GM15510 (cell line): ENCODE results near the gene MED12L.

Experiments
- POLR2A ChIP-seq: IDR thresholded peaks from 3 replicates; pipeline ENCODE4 v1.6.1; 2011; ENCODE audit warnings: borderline replicate concordance; ENCODE audit not compliant: insufficient read length; ENCODE audit errors: extremely low read depth

MED12L gene

DNA sequence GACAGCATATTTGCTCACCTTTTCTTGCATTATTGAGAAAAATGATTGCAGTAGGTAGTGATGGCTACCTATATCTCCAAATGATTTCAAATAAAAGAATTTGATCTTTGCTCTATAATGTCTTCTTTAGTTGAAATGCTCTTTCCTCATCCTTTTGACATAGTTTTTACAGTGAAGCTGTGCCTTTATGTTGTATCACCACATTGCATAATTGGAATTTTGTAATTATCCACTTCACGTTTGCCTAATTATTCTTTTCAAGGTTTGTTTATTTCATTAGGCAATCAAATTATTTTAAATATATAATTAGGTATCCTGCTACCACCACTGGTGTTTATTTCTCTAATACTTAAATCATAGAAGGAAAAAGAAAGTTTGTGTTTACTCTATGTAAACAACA, 265.2 kb downstream of the MED12L start:
- TF ChIP-seq POLR2A = no peak

DNA sequence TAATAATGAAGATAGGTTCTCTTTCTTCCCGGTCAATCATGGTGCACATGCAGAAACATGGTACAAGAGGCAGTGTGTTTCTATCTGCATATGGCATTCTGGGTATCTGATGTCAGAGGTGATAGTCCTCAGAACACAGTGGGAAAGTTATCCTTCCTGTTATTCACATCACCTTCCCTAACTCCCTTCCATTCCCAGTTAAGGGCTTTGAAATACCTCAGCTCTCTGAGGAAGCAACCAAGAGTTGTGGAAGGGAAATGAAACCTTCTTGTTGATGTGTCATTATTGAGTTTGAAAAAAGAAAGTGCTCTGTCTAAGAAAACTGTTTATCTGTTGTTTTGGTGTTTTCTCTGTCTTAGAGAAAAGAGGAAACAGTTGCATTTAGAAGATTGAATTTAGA, 265.8 kb downstream of the MED12L start:
- no peak for TF ChIP-seq POLR2A

DNA sequence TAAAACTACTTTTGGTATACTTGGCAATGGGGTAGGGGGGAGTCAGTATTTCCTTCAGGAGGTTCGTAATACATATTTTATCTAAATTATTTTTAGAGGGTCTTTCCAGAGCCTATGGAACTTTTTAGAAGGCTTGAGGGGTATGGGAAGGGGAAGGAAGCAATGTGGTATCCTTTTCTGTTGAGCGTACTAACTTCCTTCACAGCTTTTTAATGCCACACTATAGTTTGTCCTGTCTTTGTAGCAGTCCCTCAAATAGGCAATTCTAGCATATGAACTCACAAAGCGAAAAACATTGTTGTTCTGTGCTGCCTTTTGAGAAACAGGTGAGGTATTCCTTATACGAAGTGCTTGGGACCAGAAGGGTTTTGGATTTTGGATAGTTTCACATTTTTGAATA, 266.2 kb downstream of the MED12L start:
- TF ChIP-seq POLR2A = no peak

DNA sequence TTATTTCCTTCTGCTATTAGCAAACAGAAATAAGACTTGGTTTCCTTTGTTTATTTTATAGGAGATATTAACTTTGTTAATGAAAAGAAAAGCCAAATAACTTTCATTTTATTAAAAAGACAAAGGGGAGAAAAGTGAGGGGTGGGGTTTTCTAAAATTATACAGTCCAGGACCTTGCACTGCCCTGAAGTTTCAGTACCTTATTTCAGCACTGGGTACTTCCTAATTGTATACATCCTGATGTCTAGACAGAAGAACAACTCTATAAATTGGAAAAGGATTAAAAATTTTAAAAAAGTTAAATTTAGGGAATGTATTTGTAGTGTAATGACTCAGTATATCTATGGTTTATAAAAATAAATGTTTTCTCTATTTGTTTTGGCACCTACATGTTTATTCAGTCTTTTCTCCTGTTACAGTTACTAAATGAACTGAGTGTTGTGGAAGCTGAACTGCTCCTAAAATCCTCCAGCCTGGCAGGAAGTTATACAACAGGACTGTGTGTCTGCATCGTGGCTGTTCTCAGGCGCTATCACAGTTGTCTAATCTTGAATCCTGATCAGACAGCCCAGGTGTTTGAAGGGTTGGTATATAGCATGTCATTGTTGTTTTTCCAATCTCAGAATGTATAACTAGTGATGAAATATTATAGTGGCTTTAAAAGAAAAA, 271.5 kb downstream of the MED12L start:
- TF ChIP-seq POLR2A = no peak

DNA sequence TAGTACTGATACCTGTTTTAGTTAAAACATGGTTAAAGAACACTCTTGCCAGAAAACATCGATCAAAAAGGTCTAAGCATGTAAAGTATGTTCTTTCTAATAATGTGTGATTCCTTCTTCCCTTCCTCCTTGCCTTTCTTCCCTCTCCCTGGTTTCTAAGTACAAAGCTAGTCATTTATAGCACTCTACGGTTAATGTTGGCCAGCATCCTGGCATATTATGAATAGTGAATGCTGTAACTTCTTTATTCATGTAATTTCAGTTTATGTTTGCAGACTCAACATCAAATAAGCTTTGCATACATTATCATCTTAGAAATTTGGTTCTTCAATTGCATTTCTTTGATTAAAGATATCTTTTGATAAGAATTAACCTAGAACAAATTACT, 272.0 kb downstream of the MED12L start:
- no peak for TF ChIP-seq POLR2A

DNA sequence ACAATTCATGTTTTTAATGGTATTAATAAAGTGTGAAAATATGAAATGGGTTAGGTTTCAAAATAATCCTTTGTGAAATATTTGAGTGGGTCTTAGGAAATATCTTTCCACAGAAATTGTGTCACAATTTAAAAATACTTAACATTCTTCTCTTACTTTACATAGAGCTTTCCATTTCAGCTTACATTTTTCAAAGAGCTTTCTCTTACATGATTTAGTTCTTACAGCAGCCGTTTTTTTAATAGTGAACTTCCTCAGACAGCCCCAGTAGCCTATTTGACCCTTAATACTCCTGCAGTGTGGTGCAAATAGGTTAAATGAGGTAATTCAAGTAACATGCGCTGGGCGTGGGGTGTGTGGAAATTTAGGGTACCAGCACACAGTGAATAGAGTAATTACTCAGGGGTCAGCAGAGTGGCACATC, 277.3 kb downstream of the MED12L start:
- no peak for TF ChIP-seq POLR2A

DNA sequence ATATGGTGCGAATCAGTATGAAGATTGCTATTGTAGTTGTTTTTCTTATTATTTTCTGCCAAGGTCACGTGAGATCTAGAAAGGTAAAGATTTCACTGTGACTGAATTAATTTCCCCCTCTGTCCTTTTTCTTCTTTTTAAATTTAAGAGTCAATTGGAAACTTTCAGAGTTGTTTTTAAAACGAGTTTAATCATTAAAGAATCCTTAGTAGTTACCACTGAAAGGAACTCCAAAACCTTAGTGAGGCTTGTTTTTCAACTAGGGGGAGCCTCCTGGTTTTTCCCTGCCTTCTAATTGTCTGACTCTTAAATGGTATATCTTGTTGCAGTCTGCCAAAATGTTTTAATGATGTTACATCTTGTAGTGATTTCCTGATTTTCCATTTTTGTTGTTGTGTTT, 281.5 kb downstream of the MED12L start:
- no peak for TF ChIP-seq POLR2A

DNA sequence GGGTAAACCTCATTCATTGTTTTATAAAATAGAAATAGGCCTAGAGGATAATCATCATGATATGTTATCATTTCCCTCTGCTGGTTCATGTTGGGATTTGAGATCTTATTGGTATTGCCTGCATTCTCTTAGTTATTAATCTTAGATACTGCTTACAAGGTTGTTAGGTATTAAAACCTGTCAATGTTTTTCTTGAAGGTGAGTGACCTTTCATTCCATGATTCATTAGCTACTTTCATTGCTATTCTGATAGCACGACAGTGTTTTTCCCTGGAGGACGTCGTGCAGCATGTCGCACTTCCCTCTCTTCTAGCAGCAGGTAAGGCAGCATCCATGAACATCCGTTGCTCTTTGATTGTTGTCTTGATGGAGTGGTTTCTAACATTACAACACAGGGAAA, 282.0 kb downstream of the MED12L start:
- no peak for TF ChIP-seq POLR2A

DNA sequence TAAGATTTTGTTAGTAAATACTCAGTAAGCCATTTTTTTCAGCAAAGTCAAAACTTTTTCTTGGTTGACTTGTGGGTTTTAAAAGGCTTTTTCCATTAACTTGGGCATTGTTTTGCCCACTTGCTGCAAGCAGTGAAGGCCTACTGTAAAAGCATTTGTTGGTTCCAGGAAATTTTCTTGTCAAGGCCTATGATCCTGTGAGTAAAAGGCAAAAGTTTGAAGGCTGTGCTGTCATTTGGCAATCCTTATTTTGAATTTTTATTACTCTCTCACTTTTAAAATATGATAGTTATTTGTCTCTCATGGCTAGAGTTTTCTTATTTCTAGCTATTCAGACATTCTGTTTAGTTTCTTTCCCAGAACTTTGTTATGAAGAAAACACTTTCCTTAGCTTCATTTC, 286.1 kb downstream of the MED12L start:
- TF ChIP-seq POLR2A = no peak

DNA sequence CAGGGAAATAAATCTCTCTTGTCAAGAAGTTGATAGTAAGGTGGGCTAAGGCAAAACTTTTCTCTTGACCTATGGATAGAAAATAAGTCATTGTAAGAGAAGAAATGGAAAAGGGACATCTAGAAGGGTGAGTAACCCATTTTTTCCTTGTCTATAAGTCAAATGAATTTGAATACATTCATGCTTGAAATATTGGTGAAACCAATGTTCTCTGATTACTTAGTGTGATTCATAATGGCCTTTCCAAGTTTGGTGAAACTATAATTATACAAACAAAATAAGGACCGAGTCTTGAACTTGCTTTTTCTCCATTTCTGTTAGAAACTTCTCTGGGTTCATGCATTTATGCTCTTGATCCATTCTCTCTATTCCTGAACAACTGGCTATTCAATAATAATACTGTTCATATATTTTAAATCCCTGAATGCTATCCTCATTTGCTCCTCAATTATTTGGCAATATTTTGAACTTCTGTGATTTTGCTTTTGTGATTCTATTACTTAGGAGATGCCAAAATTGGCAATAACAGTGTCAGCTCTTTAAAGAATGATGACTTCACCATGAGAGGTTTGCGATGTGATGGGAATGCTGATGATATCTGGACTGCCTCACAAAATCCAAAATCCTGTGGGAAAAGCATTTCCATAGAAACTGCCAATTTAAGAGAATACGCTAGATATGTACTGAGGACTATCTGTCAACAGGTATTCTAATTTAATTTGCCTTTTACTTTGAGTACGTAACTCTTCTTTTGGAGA, 286.8 kb downstream of the MED12L start:
- no peak for TF ChIP-seq POLR2A

DNA sequence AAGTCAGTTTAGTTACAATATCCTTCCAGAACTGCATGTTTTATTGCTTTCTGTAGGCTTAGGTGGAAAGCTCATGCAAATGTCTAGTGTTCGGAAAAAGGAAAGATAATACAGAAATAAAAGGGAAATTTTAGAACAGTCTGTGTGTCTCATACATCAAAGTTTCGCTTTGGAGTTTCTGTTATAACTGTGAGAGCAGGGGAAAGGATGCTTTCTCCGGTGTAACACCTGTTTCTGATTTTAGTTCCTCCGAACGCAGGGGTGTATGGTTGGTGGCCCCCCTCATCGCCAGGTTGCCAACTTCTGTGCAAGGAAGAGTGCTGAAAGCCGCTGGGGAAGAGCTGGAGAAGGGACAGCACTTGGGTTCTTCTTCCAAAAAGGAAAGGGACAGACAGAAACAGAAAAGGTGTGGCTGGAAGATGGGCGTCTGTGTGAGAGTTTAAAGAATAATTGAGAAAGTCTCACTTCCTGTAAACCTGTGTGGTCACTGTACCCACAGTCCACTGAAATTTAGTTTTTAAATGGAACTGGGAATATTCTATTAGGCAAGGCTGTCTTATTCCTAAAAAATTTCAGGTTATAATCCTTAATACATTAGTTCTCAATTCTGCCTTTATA, 292.4 kb downstream of the MED12L start:
- no peak for TF ChIP-seq POLR2A

DNA sequence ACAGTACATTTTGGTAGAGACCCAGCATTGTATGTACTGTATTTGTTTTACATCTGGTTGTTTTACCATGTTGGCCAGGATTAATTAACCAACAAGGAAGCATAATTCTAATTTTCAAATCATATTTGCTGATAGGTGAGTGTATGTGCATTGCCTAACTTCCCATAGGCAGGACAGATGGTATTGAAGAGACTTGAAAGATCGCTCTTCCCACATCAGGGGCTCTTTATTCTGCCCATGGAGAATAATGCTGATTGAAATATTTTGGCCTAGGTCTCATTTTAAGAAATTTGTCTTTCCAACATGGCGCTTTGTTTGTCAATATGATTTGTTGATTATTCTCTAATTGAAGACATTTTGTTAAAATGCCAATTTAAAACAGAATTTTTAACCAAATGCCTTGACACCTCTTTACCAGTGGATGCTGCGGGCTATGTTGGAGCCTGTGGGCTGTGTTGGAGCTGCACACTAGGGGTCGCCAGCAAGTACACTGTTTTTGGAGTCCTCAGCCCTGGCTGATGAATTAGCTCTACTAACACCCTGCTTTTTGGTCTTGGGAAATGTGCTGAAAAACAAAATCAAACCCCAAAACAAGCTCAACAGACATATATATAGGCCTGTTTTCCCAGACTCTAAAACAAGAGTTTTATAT, 293.7 kb downstream of the MED12L start:
- no peak for TF ChIP-seq POLR2A

DNA sequence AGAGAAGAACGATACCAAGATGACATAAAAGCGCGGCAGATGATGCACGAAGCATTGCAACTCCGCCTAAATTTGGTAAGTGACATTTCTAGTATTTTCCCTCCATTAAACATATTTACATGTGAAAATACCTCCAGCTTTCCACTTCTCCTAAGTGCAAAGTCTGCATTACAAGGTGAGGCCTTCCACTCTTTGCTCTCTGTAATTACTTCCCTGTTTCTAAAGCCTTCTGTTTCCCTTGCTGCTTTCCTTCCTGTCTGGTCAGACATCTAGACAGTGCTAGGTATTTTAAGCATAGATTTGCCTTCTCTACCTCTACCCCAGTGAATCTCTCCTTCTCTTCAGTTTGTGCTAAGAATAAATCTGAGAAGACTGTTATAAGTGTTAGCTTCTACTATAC, 297.2 kb downstream of the MED12L start:
- no peak for TF ChIP-seq POLR2A

DNA sequence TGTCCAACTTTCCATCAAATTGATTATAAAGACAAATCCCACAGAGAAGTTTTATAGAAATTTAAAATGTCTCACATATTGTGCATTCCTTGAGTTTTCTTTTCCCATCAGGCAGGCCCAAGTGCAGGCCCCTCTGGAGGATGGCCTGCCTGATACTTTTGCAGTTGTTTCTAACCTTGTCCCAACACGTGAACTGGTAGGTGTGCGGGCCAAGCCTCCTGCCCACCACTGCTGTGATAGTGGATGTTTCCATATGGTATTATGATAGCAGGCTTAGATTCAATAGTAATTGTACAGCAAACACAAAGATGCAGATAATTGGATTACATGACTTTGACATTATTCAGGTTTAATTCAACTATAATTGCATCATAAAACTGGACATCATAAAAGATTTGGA, 297.6 kb downstream of the MED12L start:
- no peak for TF ChIP-seq POLR2A

DNA sequence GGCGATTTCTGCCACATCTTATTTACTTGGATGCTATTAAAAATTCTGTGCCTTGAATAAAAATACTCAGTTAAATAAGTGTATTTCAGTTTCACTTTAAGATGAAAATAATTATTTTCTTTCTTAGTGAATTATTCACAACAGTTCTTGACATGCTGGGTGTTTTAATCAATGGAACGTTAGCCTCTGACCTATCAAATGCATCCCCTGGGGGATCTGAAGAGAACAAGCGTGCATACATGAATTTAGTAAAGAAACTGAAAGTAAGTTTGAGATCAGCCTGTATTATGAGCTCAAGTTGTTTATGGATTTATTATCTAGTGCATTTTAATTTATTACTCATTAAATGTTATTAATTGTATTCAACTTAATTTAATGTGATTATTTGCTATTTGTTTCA, 298.5 kb downstream of the MED12L start:
- no peak for TF ChIP-seq POLR2A
